IMR-90 (cell line): ENCODE measurements around the gene EEF1AKMT2. TPM values are rescaled to one million over a fixed set of nuclear protein-coding genes. Genes with fewer than 3 reads are reported as not detected.

Source experiments
- ATAC-seq: fragments of 200-7000 bp; cut with Tn5 transposase; 2 replicates; pipeline ENCODE4 v1.9.1; 2020; ENCODE audit warnings: low read depth, mild to moderate bottlenecking, moderate library complexity
- BruUV-seq: library from RNA; stranded (reverse); fragments of 400-500 nt; replicated peaks from 2 replicates; lab custom pipeline; 2021; lab: Mats Ljungman, UMichigan
- CTCF ChIA-PET: fragments of 300-600 bp; formaldehyde crosslinking; extraction: SDS; loops from one replicate; lab custom pipeline; 2021; ENCODE audit warnings: antibody characterized with exemption; lab: Yijun Ruan, JAX
- POLR2A ChIA-PET: fragments of 300-600 bp; sonication (Branson Sonifier 250); formaldehyde crosslinking; loops from one replicate; lab custom pipeline; 2022; ENCODE audit warnings: antibody characterized with exemption; ENCODE audit not compliant: unreplicated experiment; lab: Charles Lee
- DNase-seq: peaks from one replicate; pipeline ENCODE4 v3.0.0; 2013
- H2AFZ ChIP-seq: replicated peaks from 2 replicates; pipeline ENCODE3; 2013; ENCODE audit warnings: low read length, mild to moderate bottlenecking; ENCODE audit not compliant: poor library complexity
- H2AK5ac ChIP-seq: 2 replicates; pipeline ENCODE4 v1.6.1; 2013; ENCODE audit warnings: low read depth, low read length, inconsistent platforms
- H2AK9ac ChIP-seq: replicated peaks from 2 replicates; pipeline ENCODE3; 2013; ENCODE audit warnings: mild to moderate bottlenecking, low read depth, low read length, moderate library complexity; ENCODE audit not compliant: poor library complexity
- H2BK120ac ChIP-seq: 2 replicates; pipeline ENCODE4 v1.6.1; 2013; ENCODE audit warnings: low read depth, low read length, inconsistent platforms
- H2BK15ac ChIP-seq: 3 replicates; pipeline ENCODE4 v1.6.1; 2013; ENCODE audit warnings: low read depth, low read length, inconsistent platforms
- H2BK20ac ChIP-seq: 2 replicates; pipeline ENCODE4 v1.6.1; 2013; ENCODE audit warnings: low read depth, mild to moderate bottlenecking, inconsistent platforms, low read length, moderate library complexity
- H2BK5ac ChIP-seq: 2 replicates; pipeline ENCODE4 v1.6.1; 2013; ENCODE audit warnings: mild to moderate bottlenecking, low read depth, low read length, inconsistent platforms; ENCODE audit not compliant: poor library complexity, severe bottlenecking
- H3K14ac ChIP-seq: replicated peaks from 2 replicates; pipeline ENCODE4 v1.6.1; 2013; ENCODE audit warnings: low read depth, low read length, inconsistent platforms
- H3K18ac ChIP-seq: 2 replicates; pipeline ENCODE4 v1.6.1; 2013; ENCODE audit warnings: low read depth, low read length, control low read depth
- H3K23ac ChIP-seq: 2 replicates; pipeline ENCODE4 v1.6.1; 2013; ENCODE audit warnings: low read depth, low read length, inconsistent platforms
- H3K27ac ChIP-seq: 2 replicates; pipeline ENCODE4 v1.5.1; 2013; ENCODE audit warnings: mild to moderate bottlenecking, control low read depth, low read length; ENCODE audit not compliant: insufficient read depth
- H3K27me3 ChIP-seq: 2 replicates; pipeline ENCODE4 v1.6.1; 2013; ENCODE audit warnings: low read length; ENCODE audit not compliant: control insufficient read depth, insufficient read depth
- H3K36me3 ChIP-seq: 2 replicates; pipeline ENCODE4 v1.6.1; 2013; ENCODE audit warnings: low read length, mixed read lengths; ENCODE audit not compliant: control insufficient read depth, insufficient read depth
- H3K4ac ChIP-seq: 2 replicates; pipeline ENCODE4 v1.6.1; 2013; ENCODE audit warnings: low read depth, low read length, inconsistent platforms
- H3K4me1 ChIP-seq: 2 replicates; pipeline ENCODE4 v1.6.1; 2013; ENCODE audit warnings: low read length, mixed read lengths; ENCODE audit not compliant: control insufficient read depth, insufficient read depth
- H3K4me2 ChIP-seq: 2 replicates; pipeline ENCODE4 v1.6.1; 2013; ENCODE audit warnings: low read depth, mild to moderate bottlenecking, control low read depth, low read length, moderate library complexity
- H3K4me3 ChIP-seq: 2 replicates; pipeline ENCODE4 v1.5.1; 2013; ENCODE audit warnings: low read depth, mild to moderate bottlenecking, control low read depth, low read length, moderate library complexity; ENCODE audit not compliant: insufficient read depth
- H3K56ac ChIP-seq: 2 replicates; pipeline ENCODE4 v1.6.1; 2013; ENCODE audit warnings: low read length, inconsistent platforms; ENCODE audit not compliant: insufficient read depth; ENCODE audit errors: extremely low read depth
- H3K79me1 ChIP-seq, 2 experiments: 2 replicates each; pipeline ENCODE4 v1.6.1; 2013; ENCODE audit warnings: low read length in 2 of 2, inconsistent platforms in 1 of 2, low read depth in 1 of 2
- H3K9ac ChIP-seq: 2 replicates; pipeline ENCODE4 v1.6.1; 2013; ENCODE audit warnings: low read depth, low read length, control low read depth
- H3K9me1 ChIP-seq: 2 replicates; pipeline ENCODE4 v1.6.1; 2013; ENCODE audit warnings: low read length, inconsistent platforms; ENCODE audit not compliant: insufficient read depth
- H3K9me3 ChIP-seq: 2 replicates; pipeline ENCODE4 v1.6.1; 2013; ENCODE audit warnings: low read length; ENCODE audit not compliant: control insufficient read depth, insufficient read depth
- H4K20me1 ChIP-seq: 2 replicates; pipeline ENCODE4 v1.6.1; 2013; ENCODE audit warnings: low read length, inconsistent platforms; ENCODE audit not compliant: insufficient read depth
- H4K5ac ChIP-seq: 2 replicates; pipeline ENCODE4 v1.6.1; 2013; ENCODE audit warnings: mild to moderate bottlenecking, low read depth, low read length, control low read depth
- H4K8ac ChIP-seq, 2 experiments: 2 replicates each; pipeline ENCODE4 v1.6.1; 2013; ENCODE audit warnings: low read depth in 2 of 2, low read length in 2 of 2, control low read depth in 1 of 2, inconsistent platforms in 1 of 2
- H4K91ac ChIP-seq: 2 replicates; pipeline ENCODE4 v1.6.1; 2013; ENCODE audit warnings: low read depth, low read length, inconsistent platforms; ENCODE audit not compliant: insufficient read depth
- BHLHE40 ChIP-seq: fragments of 150-350 bp; IDR thresholded peaks from 2 replicates; pipeline ENCODE4 v1.6.1; 2016; ENCODE audit warnings: mild to moderate bottlenecking, low read depth, low read length
- CEBPB ChIP-seq: IDR thresholded peaks from 2 replicates; pipeline ENCODE4 v1.6.1; 2012; ENCODE audit warnings: low read depth, low read length, improper control_type of control experiment
- CTCF ChIP-seq: conservative IDR thresholded peaks from 2 replicates; pipeline ENCODE4 v1.5.1; 2012; ENCODE audit warnings: mild to moderate bottlenecking, low read depth, low read length, improper control_type of control experiment
- ELK1 ChIP-seq: fragments of 150-350 bp; IDR thresholded peaks from 2 replicates; pipeline ENCODE4 v1.6.1; 2016; ENCODE audit warnings: low read depth, mild to moderate bottlenecking, low read length, moderate library complexity, borderline replicate concordance
- MAZ ChIP-seq: IDR thresholded peaks from 2 replicates; pipeline ENCODE4 v1.6.1; 2012; ENCODE audit warnings: low read depth, mild to moderate bottlenecking, low read length, improper control_type of control experiment, moderate library complexity, borderline replicate concordance
- NFE2L2 ChIP-seq: fragments of 150-350 bp; IDR thresholded peaks from 2 replicates; pipeline ENCODE4 v1.6.1; 2016; ENCODE audit warnings: low read depth, mild to moderate bottlenecking, low read length
- POLR2A ChIP-seq: IDR thresholded peaks from 2 replicates; pipeline ENCODE4 v1.6.1; 2012; ENCODE audit warnings: mild to moderate bottlenecking, low read depth, low read length
- RAD21 ChIP-seq: IDR thresholded peaks from 2 replicates; pipeline ENCODE4 v1.6.1; 2012; ENCODE audit warnings: low read length, improper control_type of control experiment
- RCOR1 ChIP-seq: IDR thresholded peaks from 2 replicates; pipeline ENCODE4 v1.6.1; 2012; ENCODE audit warnings: mild to moderate bottlenecking, low read length, improper control_type of control experiment; ENCODE audit not compliant: insufficient replicate concordance
- WGBS, 2 experiments: methylation state at CpG; one replicate each; pipeline versions ENCODE4 v1.1.5 to v1.1.7; 2013; ENCODE audit warnings: missing lambda C conversion rate in 2 of 2; ENCODE audit not compliant: insufficient read length in 1 of 2; ENCODE audit errors: extremely low coverage in 2 of 2; 5-methylcytosine and 5-hydroxymethylcytosine counted together
- dilution Hi-C: fragments of 300-500 bp; cut with HindIII; formaldehyde crosslinking; loops from one replicate; pipeline ENCODE4 v1.14.3; 2018; ENCODE audit warnings: low sequenced_read_pairs; ENCODE audit not compliant: unreplicated experiment
- in situ Hi-C: fragments of 300-500 bp; cut with MboI; formaldehyde crosslinking; loops from 3 replicates; pipeline ENCODE4 v1.14.3; 2019; ENCODE audit warnings: low sequenced_read_pairs, inconsistent platforms, mixed read lengths
- intact Hi-C: fragments of 100-400 bp; cut with micrococcal nuclease; formaldehyde crosslinking; loops from 2 replicates; pipeline ENCODE4 v1.10.0; 2022
- polyA plus RNA-seq, 3 experiments: library from polyadenylated mRNA; depleted of rRNA; stranded (reverse); fragments of >200 nt; gene quantifications; 2 replicates each; pipeline ENCODE4 v1.2.3, GENCODE V29; 2012; ENCODE audit warnings: low replicate concordance in 1 of 3
- total RNA-seq: library from RNA; depleted of rRNA; stranded (reverse); fragments of >200 nt; gene quantifications from 2 replicates; pipeline ENCODE4 v1.2.3, GENCODE V29; 2012
- TF ChIP-seq, protein P1 (sequence below): fragments of 150-350 bp; IDR thresholded peaks from 2 replicates; pipeline ENCODE4 v1.6.1; 2017; ENCODE audit warnings: mild to moderate bottlenecking, antibody characterized with exemption, low read length, low read depth

Gene EEF1AKMT2
- total and polyA plus RNA-seq, 2 of the 4 experiments (the other 2 are of a cell fraction) = 9.7 to 12.7 TPM

DNA sequence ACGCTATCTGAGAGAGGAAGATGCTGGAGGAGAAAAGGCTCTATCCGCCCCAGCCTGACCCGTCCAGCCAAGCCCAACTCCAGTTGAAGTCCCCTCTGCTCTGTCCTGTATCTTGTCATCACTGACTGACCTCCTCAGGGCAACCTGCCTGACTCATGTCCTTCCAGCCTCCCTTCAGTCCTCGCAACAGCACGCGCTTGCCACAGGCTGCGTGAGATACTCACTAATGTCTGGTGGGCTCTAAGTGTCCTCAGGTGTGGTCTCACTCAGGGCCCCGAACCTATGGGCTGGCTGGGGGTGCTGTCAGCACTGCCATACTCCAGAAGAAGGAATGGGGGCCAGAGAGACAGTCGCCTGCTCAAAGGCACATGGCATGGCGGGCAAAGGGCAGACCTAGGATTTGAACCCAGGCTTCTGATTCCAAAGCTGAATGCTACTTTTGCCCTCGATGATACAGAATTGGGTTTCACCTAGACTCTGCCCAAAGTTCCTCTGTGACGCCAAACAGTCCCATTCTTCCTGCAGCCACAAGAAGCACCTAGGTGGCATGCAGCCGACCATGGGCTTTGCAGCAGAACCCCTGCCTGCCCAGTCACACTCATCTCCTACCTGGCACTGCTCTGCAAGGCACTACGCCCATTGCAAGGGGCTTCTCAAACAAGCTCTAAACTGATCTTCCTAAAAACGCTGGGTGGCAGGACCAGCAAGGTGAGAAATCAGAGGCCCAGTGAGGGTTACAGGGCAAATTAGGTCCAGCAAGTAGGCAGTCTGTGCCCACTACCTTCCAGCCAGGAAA is 56.0 kb downstream of the EEF1AKMT2 start (continued):
- no peak for TF ChIP-seq BHLHE40

DNA sequence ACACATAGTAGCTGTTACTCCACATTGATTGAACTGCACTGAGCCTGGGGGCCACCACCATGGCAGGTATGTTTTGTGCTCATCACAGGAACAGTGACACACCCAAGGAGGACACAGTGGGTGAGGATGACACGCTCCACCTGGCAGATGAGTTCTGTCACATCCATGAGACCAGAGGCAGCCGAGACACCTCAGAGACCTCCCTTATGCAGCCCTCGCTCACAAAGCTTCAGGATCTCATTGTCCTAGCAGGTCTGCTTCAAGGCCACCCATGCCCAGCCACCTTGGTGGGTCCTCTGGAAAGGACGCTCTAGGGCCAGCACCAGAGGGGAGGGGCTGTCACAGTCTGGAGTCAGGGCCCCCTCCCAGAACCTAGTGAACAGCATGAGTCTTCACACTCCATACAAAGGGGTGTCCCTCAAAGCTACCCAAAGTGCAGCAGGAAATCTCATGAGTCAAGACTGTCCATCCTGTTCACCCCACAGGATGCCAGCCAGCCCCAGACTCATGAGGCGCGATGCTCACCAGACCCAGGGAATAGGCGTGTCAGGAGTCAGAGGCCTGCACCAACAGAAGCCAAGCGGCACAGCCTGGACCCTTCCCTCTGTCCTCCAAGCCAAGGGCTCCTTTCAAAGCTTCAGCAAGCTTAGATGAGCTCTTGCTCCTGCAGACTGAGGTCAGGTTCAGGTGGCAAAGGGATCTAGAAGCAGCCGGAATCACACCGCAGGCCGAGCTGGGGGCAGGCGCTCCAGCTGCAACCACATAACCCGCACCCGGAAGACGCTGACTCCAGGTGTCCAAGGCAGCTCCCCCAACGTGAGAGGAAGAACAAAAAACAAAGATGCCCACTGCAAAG is 57.1 kb downstream of the EEF1AKMT2 start:
- Histone ChIP-seq H3K14ac (no peak overlapping the region), H3K4me2 (no peak overlapping the region), H4K20me1 (peaks cover 17% of the 10 kb centered on the region), H3K4ac (no peak overlapping the region), H3K4me3 (no peak overlapping the region), H4K91ac (no peak overlapping the region), H2BK20ac (no peak overlapping the region), H3K27me3 (no peaks in the 10 kb centered on the region), H3K36me3 (0 out of 2 replicates have a peak, but pooled peaks cover 1% of the 10 kb centered on the region), H4K5ac (no peak overlapping the region), H3K56ac (no peak overlapping the region), H3K79me1 (peaks cover 3 to 33% of the 10 kb centered on the region in 2 experiments; a peak in 3 of 4 replicates), H3K18ac (no peak overlapping the region), H3K9me1 (peaks cover 4% of the 10 kb centered on the region; the same call in 1 of the 2 replicates), H3K27ac (no peak overlapping the region), H2BK5ac (no peak overlapping the region), H3K9ac (no peak overlapping the region), H4K8ac (no peak overlapping the region), H2BK120ac (no peak overlapping the region), H3K4me1 (peaks cover 18% of the 10 kb centered on the region), H2AK9ac (no peak overlapping the region), H2AFZ (no peak overlapping the region), H3K23ac (no peak overlapping the region), H2AK5ac (no peak overlapping the region), H2BK15ac (no peak overlapping the region), H3K9me3 (no peaks in the 10 kb centered on the region)
- POLR2A ChIA-PET = no interaction called here
- CTCF ChIA-PET = no interaction called here
- intact Hi-C loops (no loop called here), dilution Hi-C loops (no loop called here), in situ Hi-C loops (no loop called here)
- 96% methylated on average over 7 of the region's 16 CpGs; no CpG with 5 or more reads in 1 of the 2 experiments for WGBS, 2 experiments
- ATAC-seq = no peak
- DNase-seq = no peak
- BruUV-seq = no TSS peak
- TF ChIP-seq POLR2A = no peak
- no peak for TF ChIP-seq RCOR1
- no peak for TF ChIP-seq CEBPB
- no peak for TF ChIP-seq ELK1
- TF ChIP-seq NFE2L2 = no peak
- TF ChIP-seq, protein P1, sequence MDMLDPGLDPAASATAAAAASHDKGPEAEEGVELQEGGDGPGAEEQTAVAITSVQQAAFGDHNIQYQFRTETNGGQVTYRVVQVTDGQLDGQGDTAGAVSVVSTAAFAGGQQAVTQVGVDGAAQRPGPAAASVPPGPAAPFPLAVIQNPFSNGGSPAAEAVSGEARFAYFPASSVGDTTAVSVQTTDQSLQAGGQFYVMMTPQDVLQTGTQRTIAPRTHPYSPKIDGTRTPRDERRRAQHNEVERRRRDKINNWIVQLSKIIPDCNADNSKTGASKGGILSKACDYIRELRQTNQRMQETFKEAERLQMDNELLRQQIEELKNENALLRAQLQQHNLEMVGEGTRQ = no peak
- no peak for TF ChIP-seq RAD21
- no peak for TF ChIP-seq BHLHE40
- no peak for TF ChIP-seq CTCF
- TF ChIP-seq MAZ = no peak
